Stimulated activated CD4-positive, alpha-beta T cell treated with anti-CD3 and anti-CD28 coated beads, Interleukin-2, amount 100 ng/mL, for 4 hours (primary cell): ENCODE data around the gene DYNC2H1.

ENCODE experiments used
- DNase-seq: peaks from one replicate; pipeline ENCODE4 v3.0.0-alpha.2; 2020; ENCODE audit warnings: low read depth

Gene DYNC2H1

GRCh38 chr11:103453915-103454709, 344.9 kb downstream of the DYNC2H1 start:
- no peak for DNase-seq

DNA sequence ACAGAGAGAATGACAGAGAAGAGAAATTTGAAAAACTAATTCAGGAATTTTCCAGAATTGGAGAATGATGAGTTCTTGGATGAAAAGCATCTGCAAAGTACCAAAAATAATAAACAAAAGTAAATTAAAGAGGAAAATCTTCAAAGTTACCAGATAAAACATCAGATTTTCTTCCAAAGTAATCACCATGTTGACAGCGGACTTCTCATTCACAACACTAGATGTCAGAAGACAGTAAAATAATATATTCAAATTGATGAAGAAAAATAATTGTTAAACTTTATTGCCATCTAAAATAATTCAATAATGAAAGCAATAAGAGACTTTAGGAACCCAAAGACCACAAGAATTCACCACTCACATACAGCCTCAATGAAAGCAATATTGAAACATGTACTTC, 355.2 kb downstream of the DYNC2H1 start:
- no peak for DNase-seq

DNA sequence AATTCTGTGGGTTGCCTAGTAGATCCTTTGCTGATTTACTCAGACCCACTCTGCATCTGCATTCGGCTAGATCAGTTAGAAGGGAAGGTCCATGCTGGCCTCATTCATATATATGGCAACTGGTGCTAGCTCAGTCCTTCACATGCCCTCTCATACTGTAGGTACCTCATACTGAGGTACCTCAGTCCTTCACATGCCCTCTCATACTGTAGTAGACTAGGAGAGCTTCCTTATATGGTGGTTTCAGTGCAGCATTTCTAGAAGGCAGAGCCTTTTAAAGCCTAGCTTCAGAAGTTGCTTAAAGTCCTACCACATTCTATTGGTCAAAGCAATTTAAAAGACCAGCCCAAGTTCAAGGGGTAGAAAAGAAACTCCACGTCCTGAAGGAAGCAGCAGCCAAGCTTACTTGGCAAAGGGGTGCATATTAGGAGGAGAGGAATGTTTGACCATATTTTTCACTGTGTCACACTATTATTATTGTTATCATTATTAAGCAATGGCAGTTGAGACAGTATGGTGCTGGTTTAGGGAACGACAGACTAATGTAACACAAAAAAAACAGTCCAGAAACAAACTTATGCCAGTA, 356.4 kb downstream of the DYNC2H1 start:
- DNase-seq, result no peak

GRCh38 chr11:103471546-103471945, 362.3 kb downstream of the DYNC2H1 start:
- no peak for DNase-seq

DNA sequence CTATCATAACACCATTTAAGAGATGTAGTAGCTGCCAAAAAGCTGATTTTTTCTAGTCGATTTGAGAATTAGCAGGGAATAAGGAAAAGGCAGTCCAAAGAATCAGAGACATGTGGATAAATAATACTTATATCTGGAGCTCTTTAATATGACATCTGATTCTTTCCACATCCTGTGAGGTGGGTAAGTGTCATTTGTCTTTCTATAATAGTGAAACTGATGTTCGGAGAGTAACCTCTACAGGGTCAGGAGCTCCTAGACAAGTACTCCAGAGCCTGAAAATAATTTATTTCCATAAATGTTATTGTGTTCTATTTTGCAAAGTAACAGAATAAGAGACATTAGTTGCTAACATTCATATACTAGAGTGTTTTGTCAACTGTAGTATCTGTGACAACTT, 367.6 kb downstream of the DYNC2H1 start:
- DNase-seq, result no peak

GRCh38 chr11:103480421-103480820, 371.2 kb downstream of the DYNC2H1 start:
- no peak for DNase-seq

DNA sequence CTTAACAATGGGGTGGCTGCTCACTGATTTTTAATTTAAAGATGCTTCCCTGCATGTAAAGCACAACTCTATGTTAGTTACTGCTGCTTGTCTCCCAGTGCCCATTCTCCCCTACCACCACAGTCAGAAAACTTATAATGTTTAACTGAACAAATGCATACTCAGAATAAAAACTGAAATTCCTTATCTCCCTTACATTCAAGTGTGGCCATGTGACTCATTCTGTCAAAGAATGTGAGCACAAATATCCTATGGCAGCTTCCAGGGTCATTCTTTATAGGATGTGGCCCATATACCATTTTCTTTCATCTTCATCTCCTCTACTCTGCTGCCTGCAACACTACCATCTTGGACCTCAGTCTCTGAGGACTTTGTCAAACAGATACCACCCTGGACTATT, 374.8 kb downstream of the DYNC2H1 start:
- no peak for DNase-seq

- DNase-seq, result no peak
These were observed 375.3 kb downstream of the DYNC2H1 start for GRCh38 chr11:103484545-103484944.

- DNase-seq, result no peak
These were observed 377.4 kb downstream of the DYNC2H1 start for GRCh38 chr11:103486604-103487003.

GRCh38 chr11:103487113-103487512, 377.9 kb downstream of the DYNC2H1 start:
- DNase-seq, result no peak

- DNase-seq, result no peak
These were observed 378.8 kb downstream of the DYNC2H1 start for GRCh38 chr11:103488031-103488461.

DNA sequence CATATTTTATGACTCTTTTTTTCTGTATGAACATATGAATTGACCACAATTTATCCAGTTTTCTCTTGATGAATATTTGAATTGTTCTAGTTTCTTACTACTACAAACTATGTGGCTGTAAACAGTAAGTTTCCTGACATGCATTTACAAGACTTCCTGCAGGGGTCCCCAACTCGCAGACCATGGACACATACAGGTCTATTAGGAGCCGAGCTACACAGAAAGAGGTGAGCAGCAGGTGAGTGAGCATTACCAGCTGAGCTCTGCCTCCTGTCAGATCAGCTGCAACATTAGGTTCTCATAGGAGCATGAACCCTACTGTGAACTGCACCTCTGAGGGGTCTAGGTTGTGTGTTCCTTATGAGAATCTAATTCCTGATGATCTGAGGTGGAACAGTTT, 379.4 kb downstream of the DYNC2H1 start:
- no peak for DNase-seq

- no peak for DNase-seq
These were observed 382.6 kb downstream of the DYNC2H1 start for GRCh38 chr11:103491777-103492176.

DNA sequence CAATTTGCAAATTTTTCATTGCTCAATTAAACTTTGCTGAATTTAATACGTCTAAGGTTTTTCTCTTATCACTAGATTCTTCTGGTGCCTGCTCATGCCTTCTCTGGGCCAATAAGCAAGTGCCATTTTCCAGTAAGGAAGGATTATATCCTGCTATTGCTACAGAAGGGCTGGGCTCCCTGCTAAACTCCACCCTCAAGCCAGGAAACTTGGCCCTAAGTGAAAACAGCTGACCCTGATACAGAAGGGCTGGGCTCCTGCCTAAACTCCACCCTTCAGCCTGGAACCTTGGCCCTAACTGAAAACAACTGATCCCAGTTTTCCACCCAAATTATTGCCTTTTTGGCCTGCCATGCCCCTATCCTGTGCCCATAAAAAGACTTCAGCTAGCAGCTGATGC, 385.3 kb downstream of the DYNC2H1 start:
- no peak for DNase-seq

GRCh38 chr11:103497268-103497667, 388.0 kb downstream of the DYNC2H1 start:
- DNase-seq, result no peak

- no peak for DNase-seq
These were observed 390.6 kb downstream of the DYNC2H1 start for GRCh38 chr11:103499710-103500340.

DNA sequence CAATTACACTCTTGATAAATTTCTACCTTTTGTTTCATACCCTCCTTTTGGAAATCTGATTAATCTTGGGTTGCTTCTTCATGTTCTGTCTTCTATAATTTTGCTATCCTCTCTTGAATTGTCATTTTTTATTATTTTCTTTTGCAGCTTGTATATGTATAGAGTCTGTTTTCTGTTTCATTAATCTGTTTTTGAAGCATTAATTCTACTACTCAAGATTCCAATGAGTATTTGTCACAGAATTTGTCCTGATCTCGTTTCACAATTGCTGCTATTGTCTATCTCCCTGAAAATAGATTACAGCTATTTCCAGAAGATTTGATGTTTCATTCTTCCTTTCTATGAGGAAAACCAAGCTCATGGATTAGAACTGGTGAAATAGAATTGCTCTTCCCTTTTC, 406.1 kb downstream of the DYNC2H1 start:
- DNase-seq, result no peak

- no peak for DNase-seq
These were observed 411.6 kb downstream of the DYNC2H1 start for GRCh38 chr11:103520792-103521191.

DNA sequence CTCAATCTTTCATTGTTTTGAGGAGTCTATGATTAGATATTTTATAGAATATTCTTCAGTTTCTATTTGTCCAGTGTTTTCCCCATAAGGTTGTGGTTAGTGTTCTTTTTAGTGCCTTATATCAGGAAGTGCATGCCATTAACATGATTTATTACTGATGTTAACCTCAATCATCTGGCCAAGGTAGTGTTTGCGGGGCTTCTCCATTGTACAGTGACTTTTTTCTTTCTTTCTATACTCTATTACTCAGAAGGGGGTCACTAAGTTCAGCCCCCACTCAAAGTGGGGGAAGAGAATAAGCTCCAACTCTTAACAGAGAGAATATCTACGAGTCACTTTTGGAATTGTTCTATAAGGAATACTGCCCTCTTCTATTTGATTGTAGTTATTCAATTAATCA, 415.8 kb downstream of the DYNC2H1 start:
- DNase-seq, result no peak

- DNase-seq, result no peak
These were observed 418.8 kb downstream of the DYNC2H1 start for GRCh38 chr11:103528046-103528445.

- no peak for DNase-seq
These were observed 419.4 kb downstream of the DYNC2H1 start for GRCh38 chr11:103528596-103528995.

GRCh38 chr11:103529181-103529684, 420.0 kb downstream of the DYNC2H1 start:
- DNase-seq, result no peak
